ENCODE measurements around the gene CAMTA1.

The CAMTA1 gene

DNA sequence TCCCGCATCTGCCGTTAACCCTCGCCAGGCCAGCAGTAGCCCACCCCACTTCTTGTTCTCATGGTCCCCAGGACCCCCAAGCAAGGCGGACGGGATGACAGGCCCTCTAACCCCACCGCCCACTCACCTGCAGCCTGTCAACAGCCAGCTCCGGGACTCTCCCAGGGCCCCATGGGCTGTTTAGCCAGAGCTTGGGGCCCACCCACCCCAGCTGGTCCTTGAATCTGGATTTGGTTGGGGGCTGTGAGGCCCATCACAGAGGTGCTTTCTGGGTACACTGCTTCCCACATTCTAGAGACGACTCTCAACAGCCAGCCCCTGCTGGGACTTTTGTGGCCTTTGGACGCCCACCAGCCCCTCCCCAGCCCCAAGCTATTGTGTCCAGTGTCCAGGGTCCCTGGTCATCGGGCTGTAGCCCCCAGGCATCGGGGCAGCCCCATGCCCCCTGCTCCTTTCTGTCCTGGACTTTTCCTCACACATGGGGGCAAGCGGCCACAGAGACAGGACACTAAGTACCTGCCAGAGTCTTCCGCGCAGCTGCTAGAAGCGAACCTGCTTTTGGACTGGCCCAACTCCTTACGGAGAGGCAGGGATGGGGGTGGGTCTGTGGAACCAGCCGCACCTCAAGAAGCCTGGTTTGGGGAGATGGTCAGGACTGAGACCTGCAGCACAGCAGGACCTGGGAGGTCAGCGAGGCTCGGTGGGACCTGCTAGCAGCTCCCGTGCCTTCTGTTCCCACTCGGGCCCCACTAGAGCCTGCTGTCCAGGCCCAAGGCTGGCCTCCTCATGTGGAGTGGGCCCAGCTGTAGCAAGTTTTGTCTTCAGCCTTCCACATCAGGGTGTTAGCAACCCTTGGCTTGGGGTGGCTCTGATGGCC is 777.7 kb downstream of the CAMTA1 start:
- TF ChIP-seq, protein P1, sequence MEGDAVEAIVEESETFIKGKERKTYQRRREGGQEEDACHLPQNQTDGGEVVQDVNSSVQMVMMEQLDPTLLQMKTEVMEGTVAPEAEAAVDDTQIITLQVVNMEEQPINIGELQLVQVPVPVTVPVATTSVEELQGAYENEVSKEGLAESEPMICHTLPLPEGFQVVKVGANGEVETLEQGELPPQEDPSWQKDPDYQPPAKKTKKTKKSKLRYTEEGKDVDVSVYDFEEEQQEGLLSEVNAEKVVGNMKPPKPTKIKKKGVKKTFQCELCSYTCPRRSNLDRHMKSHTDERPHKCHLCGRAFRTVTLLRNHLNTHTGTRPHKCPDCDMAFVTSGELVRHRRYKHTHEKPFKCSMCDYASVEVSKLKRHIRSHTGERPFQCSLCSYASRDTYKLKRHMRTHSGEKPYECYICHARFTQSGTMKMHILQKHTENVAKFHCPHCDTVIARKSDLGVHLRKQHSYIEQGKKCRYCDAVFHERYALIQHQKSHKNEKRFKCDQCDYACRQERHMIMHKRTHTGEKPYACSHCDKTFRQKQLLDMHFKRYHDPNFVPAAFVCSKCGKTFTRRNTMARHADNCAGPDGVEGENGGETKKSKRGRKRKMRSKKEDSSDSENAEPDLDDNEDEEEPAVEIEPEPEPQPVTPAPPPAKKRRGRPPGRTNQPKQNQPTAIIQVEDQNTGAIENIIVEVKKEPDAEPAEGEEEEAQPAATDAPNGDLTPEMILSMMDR (IDR thresholded peaks at IDR 0.05; ENCODE audit: borderline replicate concordance, control extremely low read depth, extremely low read depth, insufficient read depth, missing control alignments), result no peak
- DNase-seq (ENCODE audit: low spot score), result no peak
- in situ Hi-C loops (cut with MboI; ENCODE audit: low sequenced_read_pairs, unreplicated experiment), result no loop called here

DNA sequence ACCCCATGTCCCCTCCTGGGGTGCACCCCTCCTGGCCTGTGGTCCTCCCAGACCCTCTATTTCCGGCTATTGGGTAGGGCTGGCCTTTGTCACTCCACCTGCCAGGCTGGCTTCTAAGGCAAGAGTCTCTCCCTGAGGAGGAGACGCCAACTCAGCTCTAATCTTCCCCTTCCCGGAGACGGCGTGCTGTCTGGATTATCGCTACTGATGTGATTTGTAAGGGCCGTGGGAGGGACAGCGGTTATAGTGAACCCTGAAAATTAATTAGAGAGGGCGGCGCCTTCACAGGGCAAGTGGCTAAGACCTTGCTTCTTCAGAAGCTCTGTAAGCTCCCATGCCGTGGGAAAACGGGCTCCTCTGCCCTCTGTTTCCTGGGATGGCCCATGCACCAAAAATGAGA is 778.9 kb downstream of the CAMTA1 start:
- TF ChIP-seq, protein P1 (IDR thresholded peaks at IDR 0.05; ENCODE audit: borderline replicate concordance, control extremely low read depth, extremely low read depth, insufficient read depth, missing control alignments), result no peak
- in situ Hi-C loops (cut with MboI; ENCODE audit: low sequenced_read_pairs, unreplicated experiment), result no loop called here
- no peak for DNase-seq (ENCODE audit: low spot score)

DNA sequence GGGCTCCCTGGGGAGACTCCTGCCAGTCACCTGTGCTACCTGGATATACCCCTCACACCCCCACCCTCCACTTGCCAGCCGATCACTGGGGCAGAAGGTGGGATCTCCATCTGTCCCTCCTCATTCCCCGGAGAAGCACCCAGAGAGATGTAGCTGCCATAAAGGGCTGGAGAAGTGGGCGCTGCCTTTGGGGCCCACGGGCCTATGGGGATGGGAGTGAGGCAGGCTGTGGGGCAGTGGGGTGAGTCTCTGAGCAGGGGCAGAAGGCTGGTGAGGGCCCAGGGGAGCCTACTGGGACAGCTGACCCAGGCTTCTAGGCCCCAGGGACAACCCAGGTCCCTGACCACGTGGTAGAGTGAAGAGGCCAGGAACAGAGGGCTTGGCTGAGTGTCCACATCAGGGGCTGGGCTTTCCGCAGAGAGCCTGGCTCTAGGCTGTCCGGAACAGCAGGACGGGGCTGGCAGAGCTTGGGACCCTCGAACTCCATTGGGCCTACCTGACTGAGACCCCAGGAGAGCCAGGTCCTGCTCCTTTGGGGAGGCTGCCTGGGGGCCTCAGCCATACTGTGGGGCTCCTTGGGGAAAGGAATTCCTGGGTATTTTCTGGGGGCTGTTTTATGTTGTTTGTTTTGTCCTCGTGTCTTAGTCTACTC is 780.0 kb downstream of the CAMTA1 start:
- TF ChIP-seq, protein P1 (IDR thresholded peaks at IDR 0.05; ENCODE audit: borderline replicate concordance, control extremely low read depth, extremely low read depth, insufficient read depth, missing control alignments), result no peak
- in situ Hi-C loops (cut with MboI; ENCODE audit: low sequenced_read_pairs, unreplicated experiment), result no loop called here
- DNase-seq (ENCODE audit: low spot score), result no peak

DNA sequence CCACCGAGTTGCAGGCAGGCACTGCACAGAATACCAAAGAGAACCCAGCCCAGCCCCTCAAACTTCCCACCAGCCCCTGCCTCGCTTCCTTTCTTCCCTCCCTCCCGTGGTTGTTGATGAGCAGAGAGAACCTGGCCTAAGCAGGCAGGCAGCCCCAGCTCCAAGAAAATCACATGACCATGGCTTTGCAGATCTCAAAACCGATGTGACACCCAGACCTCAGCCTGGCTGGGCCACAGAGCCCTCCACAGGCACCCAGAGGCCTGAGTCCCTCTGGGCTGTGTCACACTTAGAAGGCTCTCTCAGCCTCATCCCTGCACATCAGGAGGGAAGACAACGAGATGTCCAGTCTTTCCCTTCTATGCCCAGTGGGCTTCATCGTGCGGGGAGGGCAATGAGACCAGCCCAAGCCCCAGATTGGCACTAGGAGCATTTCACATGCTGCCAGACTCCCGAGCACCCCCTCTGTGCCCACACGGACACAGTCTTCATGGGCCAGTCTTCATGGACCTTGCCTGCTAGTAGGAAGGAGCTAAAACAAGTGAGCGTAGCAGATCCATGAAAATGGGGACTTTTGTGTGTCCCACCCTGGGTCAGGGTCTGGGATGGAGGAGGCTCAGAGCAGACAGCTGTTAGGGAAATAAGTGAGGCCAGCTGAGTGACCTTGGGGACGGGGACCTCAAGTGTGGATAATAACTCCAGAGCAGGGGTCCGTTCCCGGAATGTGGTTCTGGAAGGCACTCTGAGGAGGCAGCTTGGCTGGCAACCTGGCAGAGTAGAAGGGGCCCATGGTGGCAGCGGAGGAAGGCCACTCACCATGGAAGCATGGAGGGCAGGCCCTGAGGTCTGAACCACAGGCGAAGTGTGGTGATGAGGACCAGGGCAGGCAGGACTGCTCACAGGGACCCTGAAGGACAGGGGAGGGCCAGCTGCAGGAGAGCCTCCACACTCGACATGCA is 781.4 kb downstream of the CAMTA1 start:
- no peak for DNase-seq (ENCODE audit: low spot score)
- in situ Hi-C loops (cut with MboI; ENCODE audit: low sequenced_read_pairs, unreplicated experiment), result no loop called here
- TF ChIP-seq, protein P1 (IDR thresholded peaks at IDR 0.05; ENCODE audit: borderline replicate concordance, control extremely low read depth, extremely low read depth, insufficient read depth, missing control alignments), result no peak

DNA sequence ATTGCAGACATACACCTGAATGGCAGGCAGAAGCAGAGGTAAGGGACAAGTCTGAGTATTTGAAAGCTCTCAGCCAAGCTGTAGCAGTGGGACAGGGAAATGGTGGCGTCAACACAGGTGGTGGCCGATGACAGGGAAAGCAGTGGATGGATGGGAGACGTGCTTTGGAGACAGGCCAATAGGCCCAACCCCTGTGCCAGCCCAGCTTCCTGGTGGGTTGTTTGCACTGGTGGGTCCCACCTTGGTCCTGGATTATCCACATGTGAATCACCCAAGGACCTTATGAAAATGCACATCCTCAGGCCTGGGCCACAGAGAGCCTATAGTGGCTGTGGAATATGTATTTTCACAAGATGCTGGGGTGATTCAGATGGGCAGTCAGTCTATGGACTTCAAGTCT is 782.1 kb downstream of the CAMTA1 start:
- TF ChIP-seq, protein P1 (IDR thresholded peaks at IDR 0.05; ENCODE audit: borderline replicate concordance, control extremely low read depth, extremely low read depth, insufficient read depth, missing control alignments), result no peak
- in situ Hi-C loops (cut with MboI; ENCODE audit: low sequenced_read_pairs, unreplicated experiment), result no loop called here
- DNase-seq (ENCODE audit: low spot score), result no peak

DNA sequence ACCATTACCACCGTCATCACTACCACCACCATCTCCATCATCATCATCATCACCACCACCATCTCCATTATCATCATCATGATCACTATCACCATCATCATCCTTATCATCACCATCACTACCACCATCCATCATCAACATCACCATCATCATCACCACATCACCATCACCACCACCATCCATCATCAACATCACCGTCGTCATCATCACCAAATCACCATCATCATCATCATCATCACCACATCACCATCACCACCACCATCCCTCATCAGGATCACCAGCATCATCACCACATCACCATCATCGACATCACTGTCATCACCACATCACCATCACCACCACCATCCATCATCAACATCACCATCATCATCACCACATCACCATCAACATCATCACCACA is 782.8 kb downstream of the CAMTA1 start:
- no peak for DNase-seq (ENCODE audit: low spot score)
- in situ Hi-C loops (cut with MboI; ENCODE audit: low sequenced_read_pairs, unreplicated experiment), result no loop called here
- TF ChIP-seq, protein P1 (IDR thresholded peaks at IDR 0.05; ENCODE audit: borderline replicate concordance, control extremely low read depth, extremely low read depth, insufficient read depth, missing control alignments), result no peak
